BJ (cell line): ENCODE measurements around the gene CCR5AS.

ENCODE experiments used
- CTCF ChIA-PET: fragments of 350-600 bp; formaldehyde crosslinking; extraction: SDS; loops from one replicate; lab custom pipeline; 2021; ENCODE audit warnings: antibody characterized with exemption, inconsistent platforms; lab: Yijun Ruan, JAX
- POLR2A ChIA-PET: fragments of 300-600 bp; sonication (Branson Sonifier 250); formaldehyde crosslinking; extraction: SDS; loops from one replicate; lab custom pipeline; 2021; ENCODE audit warnings: antibody characterized with exemption; lab: Charles Lee
- DNase-seq: peaks from one replicate; pipeline ENCODE4 v3.0.0-alpha.2; 2011; ENCODE audit warnings: low read depth
- H3K27me3 ChIP-seq: 2 replicates; pipeline ENCODE4 v1.6.0; 2011; ENCODE audit warnings: low read length; ENCODE audit not compliant: control insufficient read depth, insufficient read depth
- H3K36me3 ChIP-seq: 2 replicates; pipeline ENCODE4 v1.5.1; 2011; ENCODE audit warnings: low read length; ENCODE audit not compliant: control insufficient read depth, insufficient read depth
- H3K4me3 ChIP-seq: 2 replicates; pipeline ENCODE4 v1.5.1; 2011; ENCODE audit warnings: low read depth, mild to moderate bottlenecking, control low read depth, low read length
- TF ChIP-seq, protein P1 (sequence below): IDR thresholded peaks from 2 replicates; pipeline ENCODE4 v1.5.1; 2011; ENCODE audit warnings: low read depth, mild to moderate bottlenecking, control low read depth, inconsistent platforms, low read length, moderate library complexity; ENCODE audit not compliant: insufficient read depth

CCR5AS gene

DNA sequence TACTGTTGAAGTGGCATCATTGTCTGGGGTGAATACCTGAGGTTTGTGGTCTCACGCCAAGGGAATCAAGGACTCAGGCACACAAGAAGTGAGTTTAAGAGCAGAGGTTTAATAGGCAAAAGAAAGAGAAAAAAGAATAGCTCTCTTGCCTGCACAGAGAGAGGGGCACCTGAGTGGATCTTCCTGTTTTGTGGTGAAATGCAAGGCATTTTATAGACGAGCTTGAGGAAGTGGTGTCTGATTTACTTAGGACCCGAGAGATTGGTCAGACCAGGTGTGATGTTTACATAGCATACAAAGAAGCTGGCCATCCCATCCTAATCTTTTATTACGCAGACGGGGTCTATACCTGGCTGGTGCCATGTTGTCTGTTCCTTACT lies 22.9 kb downstream of the CCR5AS start:
- no peak for DNase-seq
- Histone ChIP-seq H3K27me3 (peaks cover 7% of the 10 kb centered on the region; the same call in 1 of the 2 replicates), H3K36me3 (no peaks in the 10 kb centered on the region), H3K4me3 (no peak overlapping the region)
- TF ChIP-seq, protein P1, sequence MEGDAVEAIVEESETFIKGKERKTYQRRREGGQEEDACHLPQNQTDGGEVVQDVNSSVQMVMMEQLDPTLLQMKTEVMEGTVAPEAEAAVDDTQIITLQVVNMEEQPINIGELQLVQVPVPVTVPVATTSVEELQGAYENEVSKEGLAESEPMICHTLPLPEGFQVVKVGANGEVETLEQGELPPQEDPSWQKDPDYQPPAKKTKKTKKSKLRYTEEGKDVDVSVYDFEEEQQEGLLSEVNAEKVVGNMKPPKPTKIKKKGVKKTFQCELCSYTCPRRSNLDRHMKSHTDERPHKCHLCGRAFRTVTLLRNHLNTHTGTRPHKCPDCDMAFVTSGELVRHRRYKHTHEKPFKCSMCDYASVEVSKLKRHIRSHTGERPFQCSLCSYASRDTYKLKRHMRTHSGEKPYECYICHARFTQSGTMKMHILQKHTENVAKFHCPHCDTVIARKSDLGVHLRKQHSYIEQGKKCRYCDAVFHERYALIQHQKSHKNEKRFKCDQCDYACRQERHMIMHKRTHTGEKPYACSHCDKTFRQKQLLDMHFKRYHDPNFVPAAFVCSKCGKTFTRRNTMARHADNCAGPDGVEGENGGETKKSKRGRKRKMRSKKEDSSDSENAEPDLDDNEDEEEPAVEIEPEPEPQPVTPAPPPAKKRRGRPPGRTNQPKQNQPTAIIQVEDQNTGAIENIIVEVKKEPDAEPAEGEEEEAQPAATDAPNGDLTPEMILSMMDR, result no peak
- POLR2A ChIA-PET, result no interaction called here
- CTCF ChIA-PET, result interaction anchor here (1.1 to 1.8 kb wide), 4 partner anchors 12 to 306 kb away, joined by 3 to 6 read pairs (median 4); no protein-coding TSS in a partner anchor

DNA sequence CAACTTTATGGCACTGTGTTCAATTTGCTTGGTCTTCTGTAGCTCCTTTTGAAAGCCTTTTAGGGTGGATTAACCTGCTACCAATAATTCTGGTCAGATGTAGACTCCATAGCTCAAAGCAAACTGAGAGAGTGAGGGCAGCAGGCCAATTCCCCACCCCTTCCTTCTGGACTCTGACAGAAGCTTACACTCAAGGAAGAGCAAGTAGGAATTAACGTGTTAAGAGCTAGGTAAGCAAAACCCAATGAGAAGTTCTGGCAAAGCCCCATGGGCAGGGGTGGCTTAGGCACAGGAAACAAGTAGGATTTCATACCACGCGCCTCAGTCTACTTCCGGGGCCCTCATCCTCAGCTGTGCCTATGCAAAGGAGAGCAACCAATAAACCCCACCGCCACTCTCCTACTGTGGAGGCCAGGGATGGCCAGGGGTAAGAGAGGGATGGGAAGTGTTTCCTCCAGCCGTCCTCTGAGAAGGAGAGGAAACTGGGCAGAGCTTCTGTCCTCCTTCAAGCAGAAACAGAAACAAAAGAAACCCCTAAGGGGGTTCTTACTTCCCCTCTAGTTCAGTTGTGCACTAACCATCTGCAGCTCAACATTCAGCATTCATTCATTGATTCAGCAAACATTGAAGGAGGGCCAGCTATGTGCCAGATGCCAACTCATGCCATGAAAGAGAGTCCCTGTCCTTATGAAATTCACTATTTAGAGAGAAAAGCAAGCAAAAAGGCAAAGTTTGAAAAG lies 23.5 kb downstream of the CCR5AS start:
- POLR2A ChIA-PET, result no interaction called here
- Histone ChIP-seq H3K27me3 (peaks cover 8% of the 10 kb centered on the region), H3K36me3 (no peaks in the 10 kb centered on the region), H3K4me3 (no peak overlapping the region)
- DNase-seq, result no peak
- TF ChIP-seq, protein P1, result no peak
- CTCF ChIA-PET, result interaction anchor here (0.8 to 1.8 kb wide), 5 partner anchors 11 to 305 kb away, joined by 3 to 6 read pairs (median 3); no protein-coding TSS in a partner anchor

DNA sequence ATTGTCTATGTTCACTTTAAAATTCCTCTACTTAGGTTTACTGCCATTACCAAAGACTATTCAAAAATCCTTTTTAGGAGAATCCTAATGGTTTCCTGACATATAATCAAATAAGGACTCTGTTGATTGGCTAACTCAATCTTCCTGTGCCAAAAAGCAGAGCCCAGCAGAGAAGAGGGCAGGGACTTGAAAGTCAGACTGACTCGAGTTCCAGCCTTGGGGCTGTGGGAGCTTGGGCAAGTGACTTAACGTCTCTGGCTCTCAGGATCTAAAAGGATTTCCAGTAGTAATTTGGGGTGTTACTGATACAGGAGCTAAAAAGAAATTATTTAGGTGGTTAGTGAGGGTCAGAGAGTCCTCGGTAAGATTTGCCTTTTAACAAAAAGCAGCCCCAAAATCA lies 25.2 kb downstream of the CCR5AS start:
- TF ChIP-seq, protein P1, result no peak
- no peak for DNase-seq
- H3K36me3 ChIP-seq, result no peaks in the 10 kb centered on the region
- CTCF ChIA-PET, result no interaction called here
- POLR2A ChIA-PET, result no interaction called here
- peaks cover 10% of the 10 kb centered on the region for H3K27me3 ChIP-seq
- H3K4me3 ChIP-seq, result no peak overlapping the region

DNA sequence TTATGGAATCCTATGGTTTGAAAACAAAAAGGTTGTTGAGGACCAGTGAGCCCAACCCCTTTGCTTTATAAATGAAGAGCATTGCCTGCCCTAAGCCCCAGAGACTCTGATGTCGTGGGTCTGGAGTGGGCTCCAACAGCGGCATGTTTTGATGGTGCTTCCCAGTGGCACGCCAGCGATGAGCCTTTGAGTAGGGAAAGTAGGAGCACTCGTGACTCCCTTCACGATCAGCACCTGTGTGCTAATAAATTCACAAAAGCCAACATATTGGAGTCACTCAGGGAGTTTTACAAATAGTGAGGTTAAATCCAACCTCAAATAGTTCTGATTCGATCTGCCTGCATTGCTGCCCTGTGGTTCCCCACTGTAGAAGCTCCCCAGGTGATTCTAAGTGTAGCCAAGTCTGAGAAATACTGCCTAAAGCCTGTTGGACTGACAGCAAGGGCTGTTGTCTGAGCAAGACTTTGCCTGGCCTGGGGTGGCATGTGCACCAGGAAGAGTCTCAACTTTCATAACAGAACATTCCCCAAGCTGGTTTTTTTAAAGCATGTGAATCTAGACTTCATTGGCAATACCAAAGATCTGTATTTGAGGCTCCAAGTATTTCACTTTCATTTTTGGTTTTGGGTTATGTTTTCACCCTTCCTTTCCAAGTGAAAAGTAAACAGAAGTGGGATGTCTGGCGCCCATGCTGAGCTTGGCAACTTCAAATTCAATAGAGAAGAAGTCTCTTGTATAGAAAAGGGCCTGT lies 26.2 kb downstream of the CCR5AS start:
- Histone ChIP-seq H3K27me3 (peaks cover 13% of the 10 kb centered on the region), H3K4me3 (no peak overlapping the region), H3K36me3 (no peaks in the 10 kb centered on the region)
- ChIA-PET POLR2A (no interaction called here), CTCF (interaction anchor here (1.0 kb wide), 1 partner anchor 8 kb away, joined by 4 read pairs; no protein-coding TSS in a partner anchor)
- TF ChIP-seq, protein P1, result no peak
- DNase-seq, result no peak

DNA sequence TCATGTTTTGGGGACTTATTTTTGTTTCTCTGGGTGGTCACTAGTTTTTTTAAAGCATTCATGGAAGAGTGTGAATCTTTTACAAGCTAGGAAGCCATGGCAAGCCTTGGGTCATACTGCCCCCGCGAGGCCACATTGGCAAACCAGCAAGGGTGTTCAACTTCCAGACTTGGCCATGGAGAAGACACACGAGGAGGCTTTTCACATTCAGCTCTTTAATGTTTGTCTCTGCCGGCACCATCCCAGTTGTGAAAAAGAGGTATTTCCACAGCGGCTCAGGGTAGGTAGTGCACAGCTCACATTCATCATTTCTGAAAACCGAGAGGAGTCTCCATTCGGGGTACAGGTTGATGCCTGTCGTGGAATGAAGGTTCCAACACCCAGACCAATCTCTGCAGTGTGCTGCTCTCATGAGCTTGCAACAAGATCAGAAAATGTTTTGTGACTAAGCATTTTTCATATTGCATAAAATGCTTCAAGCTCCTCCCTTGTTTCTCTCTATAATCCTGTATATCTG lies 28.4 kb downstream of the CCR5AS start:
- POLR2A ChIA-PET, result no interaction called here

More for the DNA sequence above, 28.4 kb downstream of the CCR5AS start:
- CTCF ChIA-PET, result interaction anchor here (0.5 to 5.7 kb wide), 26 partner anchors 9 to 867 kb away, joined by 3 to 39 read pairs (median 4); partner anchors contain the start of gene CCR5
- TF ChIP-seq, protein P1, result peak; percentile 77
- Histone ChIP-seq H3K36me3 (no peaks in the 10 kb centered on the region), H3K27me3 (peaks cover 12% of the 10 kb centered on the region), H3K4me3 (no peak overlapping the region)
- no peak for DNase-seq
